H9 (cell line): ENCODE data around the gene UGT1A7. TPM values are rescaled to one million over a fixed set of nuclear protein-coding genes. Genes with fewer than 3 reads are reported as not detected.
"Not testable (repeated sequence)": the region's sequence is repeated elsewhere in the genome, so short reads cannot be mapped to it uniquely, and the experiment has no call there.

Experiments
- DNase-seq: peaks from one replicate; pipeline ENCODE4 v3.0.0-alpha.2; 2017
- H2AFZ ChIP-seq: one replicate; pipeline ENCODE4 v1.6.1; 2013; ENCODE audit warnings: mild to moderate bottlenecking, low read length, control low read depth, moderate library complexity
- H2AK5ac ChIP-seq: 2 replicates; pipeline ENCODE4 v1.6.1; 2013; ENCODE audit warnings: low read length, control low read depth, mixed read lengths; ENCODE audit not compliant: insufficient read length
- H2BK120ac ChIP-seq: one replicate; pipeline ENCODE4 v1.6.1; 2013; ENCODE audit warnings: low read depth, mild to moderate bottlenecking, low read length, control low read depth, inconsistent platforms; ENCODE audit not compliant: poor library complexity, severe bottlenecking
- H2BK12ac ChIP-seq: 2 replicates; pipeline ENCODE4 v1.6.1; 2013; ENCODE audit warnings: low read length, control low read depth, mixed read lengths, low read depth; ENCODE audit not compliant: insufficient read length
- H2BK15ac ChIP-seq: 2 replicates; pipeline ENCODE4 v1.6.1; 2013; ENCODE audit warnings: low read depth, low read length, control low read depth
- H2BK20ac ChIP-seq: one replicate; pipeline ENCODE4 v1.6.1; 2013; ENCODE audit warnings: low read depth, mild to moderate bottlenecking, low read length, control low read depth, inconsistent platforms; ENCODE audit not compliant: poor library complexity, severe bottlenecking
- H2BK5ac ChIP-seq: 2 replicates; pipeline ENCODE4 v1.6.1; 2013; ENCODE audit warnings: low read length, control low read depth, mixed read lengths; ENCODE audit not compliant: insufficient read length
- H3K14ac ChIP-seq: 2 replicates; pipeline ENCODE4 v1.6.1; 2013; ENCODE audit warnings: low read length, control low read depth; ENCODE audit not compliant: insufficient read depth
- H3K18ac ChIP-seq: 2 replicates; pipeline ENCODE4 v1.6.1; 2013; ENCODE audit warnings: low read depth, mild to moderate bottlenecking, mixed read lengths, low read length, control low read depth; ENCODE audit not compliant: insufficient read length
- H3K23ac ChIP-seq: 2 replicates; pipeline ENCODE4 v1.6.1; 2013; ENCODE audit warnings: low read length, control low read depth, mixed read lengths, low read depth; ENCODE audit not compliant: insufficient read length
- H3K23me2 ChIP-seq: 2 replicates; pipeline ENCODE4 v1.6.1; 2013; ENCODE audit warnings: low read depth, mild to moderate bottlenecking, mixed read lengths, low read length, control low read depth; ENCODE audit not compliant: insufficient read length, poor library complexity, severe bottlenecking
- H3K27ac ChIP-seq: 2 replicates; pipeline ENCODE4 v1.5.1; 2013; ENCODE audit warnings: low read length, control low read depth, mixed read lengths, low read depth; ENCODE audit not compliant: insufficient read length
- H3K27me3 ChIP-seq: 2 replicates; pipeline ENCODE4 v1.6.1; 2013; ENCODE audit warnings: low read length, control low read depth, inconsistent platforms; ENCODE audit not compliant: insufficient read depth
- H3K4ac ChIP-seq: 2 replicates; pipeline ENCODE4 v1.6.1; 2013; ENCODE audit warnings: low read depth, mild to moderate bottlenecking, control low read depth, inconsistent platforms, low read length, moderate library complexity
- H3K4me1 ChIP-seq: 2 replicates; pipeline ENCODE4 v1.6.1; 2013; ENCODE audit warnings: low read length, control low read depth, inconsistent platforms; ENCODE audit not compliant: insufficient read depth
- H3K4me2 ChIP-seq: 2 replicates; pipeline ENCODE4 v1.6.1; 2013; ENCODE audit warnings: low read length, control low read depth, mixed read lengths; ENCODE audit not compliant: insufficient read length, insufficient read depth
- H3K56ac ChIP-seq: 2 replicates; pipeline ENCODE4 v1.6.1; 2013; ENCODE audit warnings: low read depth, mild to moderate bottlenecking, mixed read lengths, low read length, control low read depth; ENCODE audit not compliant: insufficient read length
- H3K79me1 ChIP-seq: 2 replicates; pipeline ENCODE4 v1.6.1; 2013; ENCODE audit warnings: low read depth, mild to moderate bottlenecking, moderate library complexity, low read length, control low read depth, inconsistent platforms; ENCODE audit not compliant: insufficient read depth, poor library complexity, severe bottlenecking
- H3K79me2 ChIP-seq: 2 replicates; pipeline ENCODE4 v1.6.1; 2013; ENCODE audit warnings: low read length, control low read depth, inconsistent platforms; ENCODE audit not compliant: insufficient read depth
- H3K9ac ChIP-seq: 2 replicates; pipeline ENCODE4 v1.6.1; 2013; ENCODE audit warnings: low read length, control low read depth, mixed read lengths; ENCODE audit not compliant: insufficient read length; ENCODE audit errors: extremely low read depth
- H3K9me3 ChIP-seq: one replicate; pipeline ENCODE4 v1.6.1; 2013; ENCODE audit warnings: low read depth, low read length, inconsistent platforms; ENCODE audit not compliant: control insufficient read depth
- H3T11ph ChIP-seq: one replicate; pipeline ENCODE4 v1.6.1; 2013; ENCODE audit warnings: mild to moderate bottlenecking, low read length, control low read depth, inconsistent platforms
- H4K20me1 ChIP-seq: one replicate; pipeline ENCODE4 v1.6.1; 2013; ENCODE audit not compliant: control insufficient read depth, insufficient read length, insufficient read depth
- H4K5ac ChIP-seq: 2 replicates; pipeline ENCODE4 v1.6.1; 2013; ENCODE audit warnings: low read depth, mild to moderate bottlenecking, mixed read lengths, low read length, control low read depth; ENCODE audit not compliant: insufficient read length
- H4K8ac ChIP-seq: replicated peaks from 2 replicates; pipeline ENCODE4 v1.6.1; 2013; ENCODE audit warnings: low read length, control low read depth, mixed read lengths, low read depth; ENCODE audit not compliant: insufficient read length
- H4K91ac ChIP-seq: 2 replicates; pipeline ENCODE4 v1.6.1; 2013; ENCODE audit warnings: low read depth, mild to moderate bottlenecking, moderate library complexity, mixed read lengths, low read length, control low read depth; ENCODE audit not compliant: insufficient read length
- H3K27ac Mint-ChIP-seq, 3 experiments: 2 replicates in 2 of 3; 3 replicates in 1 of 3; pipeline ENCODE4 v1.8.0; 2020 to 2021; ENCODE audit warnings: mixed read lengths in 3 of 3, mild to moderate bottlenecking in 1 of 3, moderate library complexity in 1 of 3
- H3K27me3 Mint-ChIP-seq: 2 replicates; pipeline ENCODE4 v1.8.0; 2021; ENCODE audit warnings: low read depth, mild to moderate bottlenecking, moderate library complexity, mixed read lengths
- H3K36me3 Mint-ChIP-seq, 3 experiments: 2 replicates in 2 of 3; 3 replicates in 1 of 3; pipeline ENCODE4 v1.8.0; 2020 to 2021; ENCODE audit warnings: low read depth in 3 of 3, mixed read lengths in 3 of 3; ENCODE audit not compliant: insufficient read depth in 1 of 3
- H3K4me1 Mint-ChIP-seq, 2 experiments: 2 replicates each; pipeline ENCODE4 v1.8.0; 2020; ENCODE audit warnings: mixed read lengths in 2 of 2
- H3K4me3 Mint-ChIP-seq, 2 experiments: 2 replicates in 1 of 2; 3 replicates in 1 of 2; pipeline ENCODE4 v1.8.0; 2020 to 2021; ENCODE audit warnings: mild to moderate bottlenecking in 2 of 2, mixed read lengths in 2 of 2, moderate library complexity in 1 of 2
- H3K9me3 Mint-ChIP-seq, 2 experiments: 2 replicates in 1 of 2; 3 replicates in 1 of 2; pipeline ENCODE4 v1.8.0; 2020; ENCODE audit warnings: mild to moderate bottlenecking in 2 of 2, mixed read lengths in 2 of 2, moderate library complexity in 1 of 2
- WGBS: extraction: QIAGEN DNeasy Blood & Tissue Kit; methylation state at CpG from one replicate; pipeline ENCODE4 v1.1.7; 2013; ENCODE audit warnings: missing lambda C conversion rate, low lambda C conversion rate, mixed read lengths; ENCODE audit not compliant: insufficient read length; ENCODE audit errors: extremely low coverage; 5-methylcytosine and 5-hydroxymethylcytosine counted together
- total RNA-seq: library from RNA; stranded (reverse); gene quantifications from 2 replicates; pipeline ENCODE4 v1.2.1, GENCODE V29; 2021
- TF ChIP-seq, protein P1 (sequence below): fragments of 200-600 bp; sonication (generic); conservative IDR thresholded peaks from 3 replicates; pipeline ENCODE4 v1.8.0; 2021; ENCODE audit warnings: antibody characterized with exemption, mild to moderate bottlenecking

UGT1A7 gene
- total RNA-seq, 1 experiment from 2014 or later, result not detected

- Mint-ChIP-seq H3K27me3 (peaks cover 14% of the 10 kb centered on the region), H3K4me3 (no peak overlapping the region), H3K36me3 (peaks cover 8 to 19% (median 9%) of the 10 kb centered on the region in 3 experiments; a peak in 5 of 7 replicates), H3K27ac (no peak overlapping the region), H3K4me1 (no peaks in the 10 kb centered on the region), H3K9me3 (peaks cover 38 to 46% of the 10 kb centered on the region in 2 experiments)
- Histone ChIP-seq H3K27me3 (no peaks in the 10 kb centered on the region), H3K79me1 (no peaks in the 10 kb centered on the region), H3K79me2 (no peaks in the 10 kb centered on the region), H4K8ac (no peak overlapping the region), H4K20me1 (no peaks in the 10 kb centered on the region), H2BK12ac (no peak overlapping the region), H3K18ac (no peak overlapping the region), H3K9me3 (no peaks in the 10 kb centered on the region), H4K5ac (no peak overlapping the region), H3K4ac (no peak overlapping the region), H2BK20ac (no peak overlapping the region), H2AFZ (no peak overlapping the region), H2BK120ac (no peak overlapping the region), H4K91ac (no peak overlapping the region), H2BK15ac (no peak overlapping the region), H3K27ac (no peak overlapping the region), H2BK5ac (no peak overlapping the region), H3T11ph (no peak overlapping the region), H3K4me2 (no peak overlapping the region), H3K14ac (no peak overlapping the region), H3K9ac (no peak overlapping the region), H2AK5ac (no peak overlapping the region), H3K56ac (no peak overlapping the region), H3K23ac (no peak overlapping the region), H3K4me1 (no peaks in the 10 kb centered on the region), H3K23me2 (no peaks in the 10 kb centered on the region)
- no peak for DNase-seq
- TF ChIP-seq, protein P1, sequence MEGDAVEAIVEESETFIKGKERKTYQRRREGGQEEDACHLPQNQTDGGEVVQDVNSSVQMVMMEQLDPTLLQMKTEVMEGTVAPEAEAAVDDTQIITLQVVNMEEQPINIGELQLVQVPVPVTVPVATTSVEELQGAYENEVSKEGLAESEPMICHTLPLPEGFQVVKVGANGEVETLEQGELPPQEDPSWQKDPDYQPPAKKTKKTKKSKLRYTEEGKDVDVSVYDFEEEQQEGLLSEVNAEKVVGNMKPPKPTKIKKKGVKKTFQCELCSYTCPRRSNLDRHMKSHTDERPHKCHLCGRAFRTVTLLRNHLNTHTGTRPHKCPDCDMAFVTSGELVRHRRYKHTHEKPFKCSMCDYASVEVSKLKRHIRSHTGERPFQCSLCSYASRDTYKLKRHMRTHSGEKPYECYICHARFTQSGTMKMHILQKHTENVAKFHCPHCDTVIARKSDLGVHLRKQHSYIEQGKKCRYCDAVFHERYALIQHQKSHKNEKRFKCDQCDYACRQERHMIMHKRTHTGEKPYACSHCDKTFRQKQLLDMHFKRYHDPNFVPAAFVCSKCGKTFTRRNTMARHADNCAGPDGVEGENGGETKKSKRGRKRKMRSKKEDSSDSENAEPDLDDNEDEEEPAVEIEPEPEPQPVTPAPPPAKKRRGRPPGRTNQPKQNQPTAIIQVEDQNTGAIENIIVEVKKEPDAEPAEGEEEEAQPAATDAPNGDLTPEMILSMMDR, result no peak
- WGBS, result no CpG with 5 or more reads among the region's 6 CpGs
Measured at GRCh38 chr2:233747283-233747544, 65.5 kb downstream of the UGT1A7 start.

DNA sequence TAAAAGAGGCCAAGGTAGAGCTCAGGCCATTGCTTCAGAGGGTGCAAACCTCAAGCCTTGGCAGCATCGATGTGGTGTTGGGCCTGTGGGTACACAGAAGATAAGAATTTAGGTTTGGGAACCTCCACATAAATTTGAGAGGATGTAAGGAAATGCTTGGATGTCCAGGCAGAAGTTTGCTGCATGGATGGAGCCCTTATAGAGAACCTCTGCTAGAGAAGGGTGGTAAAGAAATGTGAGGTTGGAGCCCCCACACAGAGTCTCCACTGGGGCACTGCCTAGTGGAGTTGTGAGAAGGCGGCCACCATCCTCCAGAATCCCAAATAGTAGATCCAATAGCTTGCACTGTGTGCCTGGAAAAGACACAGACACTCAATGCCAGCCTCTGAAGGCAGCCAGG is 69.0 kb downstream of the UGT1A7 start:
- H3K9me3 Mint-ChIP-seq, result peaks cover 44 to 49% of the 10 kb centered on the region in 2 experiments
- H3K4me3 Mint-ChIP-seq, H3K27ac ChIP-seq: not testable (repeated sequence)

More for the DNA sequence above, 69.0 kb downstream of the UGT1A7 start:
- not testable (repeated sequence) for H3K9ac ChIP-seq, H3K79me2 ChIP-seq, H3K56ac ChIP-seq, H3K27ac Mint-ChIP-seq, H3K23ac ChIP-seq, H3T11ph ChIP-seq, H2BK20ac ChIP-seq, DNase-seq, H4K5ac ChIP-seq, H4K8ac ChIP-seq, H2BK15ac ChIP-seq, H3K14ac ChIP-seq, H3K4me1 ChIP-seq, H2AFZ ChIP-seq, H3K4me1 Mint-ChIP-seq, H4K91ac ChIP-seq, H3K9me3 ChIP-seq, H2BK5ac ChIP-seq, H3K4ac ChIP-seq, H2BK12ac ChIP-seq, H3K4me2 ChIP-seq, H2BK120ac ChIP-seq, H3K23me2 ChIP-seq, H3K18ac ChIP-seq, H3K27me3 ChIP-seq, H3K79me1 ChIP-seq, H4K20me1 ChIP-seq, H2AK5ac ChIP-seq
- peaks cover 22% of the 10 kb centered on the region for H3K27me3 Mint-ChIP-seq
- no CpG with 5 or more reads among the region's 2 CpGs for WGBS
- H3K36me3 Mint-ChIP-seq, result peaks cover 8 to 19% (median 9%) of the 10 kb centered on the region in 3 experiments; a peak in 6 of 7 replicates
